GM12891 (cell line): ENCODE measurements around the gene IL31.

Source experiments
- PAX5 ChIP-seq: IDR thresholded peaks from 2 replicates; pipeline ENCODE4 v1.6.1; 2011; ENCODE audit warnings: low read length, moderate library complexity, mild to moderate bottlenecking; ENCODE audit not compliant: insufficient read depth, severe bottlenecking
- POLR2A ChIP-seq: IDR thresholded peaks from 2 replicates; pipeline ENCODE4 v1.6.1; 2011; ENCODE audit warnings: low read depth, low read length, control low read depth
- SPI1 ChIP-seq: IDR thresholded peaks from 2 replicates; pipeline ENCODE4 v1.6.1; 2011; ENCODE audit warnings: low read depth, low read length, control low read depth

GRCh38 chr12:122147514-122148290, 26.3 kb downstream of the IL31 start:
- TF ChIP-seq PAX5 (no peak), SPI1 (no peak), POLR2A (no peak)
